NCI-H446 (cell line): ENCODE results near the gene TRPV4.

Experiments used
- DNase-seq, 2 experiments: peaks; one replicate each; lab custom pipeline; 2025; lab: John Stamatoyannopoulos, UW

Gene TRPV4

DNA sequence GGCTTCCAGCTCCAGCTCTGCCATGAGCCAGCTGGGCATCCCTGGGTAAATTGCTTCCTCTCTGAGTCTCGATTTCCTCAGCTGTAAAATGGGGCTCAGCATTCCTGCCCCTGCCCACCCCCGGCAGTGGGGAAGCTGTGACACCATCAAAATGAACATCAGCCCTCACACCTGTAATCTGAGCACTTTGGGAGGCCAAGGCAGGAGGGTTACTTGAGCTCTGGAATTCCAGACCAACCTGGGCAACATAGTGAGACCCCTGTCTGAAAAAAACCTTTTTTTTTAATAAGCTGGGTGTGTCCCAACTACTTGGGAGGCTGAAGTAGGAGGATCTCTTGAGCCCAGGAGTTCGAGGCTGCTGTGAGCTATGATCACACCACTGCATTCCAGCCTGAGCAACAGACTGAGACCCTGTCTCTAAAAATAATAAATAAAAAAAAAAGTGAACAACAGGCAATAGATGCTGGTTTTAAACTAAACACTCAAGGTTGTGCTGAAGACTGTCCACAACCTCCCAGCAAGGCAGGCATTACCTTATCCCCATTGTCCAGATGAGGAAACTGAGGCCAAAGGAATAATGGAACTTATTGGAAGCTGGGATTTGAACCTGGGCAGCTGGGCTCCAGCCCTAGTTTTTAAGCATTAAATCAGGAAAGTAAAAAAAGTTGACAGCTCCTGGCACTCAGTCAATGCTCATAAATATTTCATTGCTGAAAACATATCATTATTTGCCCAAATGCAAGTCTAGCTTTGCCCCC is 4.3 kb downstream of the TRPV4 start:
- DNase-seq: no peak

DNA sequence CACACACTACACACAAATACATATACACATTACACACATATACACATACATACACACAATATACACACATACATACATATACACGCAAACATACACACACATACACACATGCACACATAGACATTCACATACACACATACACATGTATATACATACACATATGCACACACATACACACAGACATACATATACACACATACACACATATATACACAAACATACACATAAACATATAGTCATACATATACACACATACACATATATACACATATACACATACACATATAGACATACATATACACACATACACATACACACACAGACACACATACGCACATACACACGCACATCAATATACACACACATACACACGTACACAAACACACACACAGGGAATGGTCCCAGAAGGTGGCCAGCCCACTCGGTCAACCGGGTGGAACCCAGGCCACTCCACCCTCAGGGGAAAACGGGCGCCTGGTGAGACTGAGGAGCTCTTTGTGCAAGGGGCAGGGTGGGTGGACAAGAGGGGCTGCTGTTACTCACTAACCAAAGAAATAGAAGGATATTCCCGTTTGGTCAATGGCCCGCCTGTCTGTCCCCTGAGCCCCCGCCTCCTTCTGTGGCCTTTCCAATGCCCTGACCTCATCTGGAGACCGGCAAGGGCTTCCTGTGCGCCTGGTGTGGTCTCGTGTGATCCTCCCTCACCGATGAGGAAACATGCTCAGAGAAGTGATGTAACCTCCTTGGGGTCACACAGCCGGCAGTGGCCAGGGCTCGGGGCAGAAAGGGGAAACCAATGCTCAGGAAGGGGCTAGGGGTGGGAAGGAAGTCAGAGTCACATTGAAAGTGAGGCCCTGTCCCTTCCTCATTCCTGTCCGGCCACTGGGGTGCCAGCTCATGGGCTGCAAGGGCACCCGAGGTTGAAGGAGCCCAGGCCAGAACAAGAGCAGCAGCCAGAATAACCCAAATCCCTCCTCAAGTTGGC is 5.3 kb downstream of the TRPV4 start:
- DNase-seq: no peak

DNA sequence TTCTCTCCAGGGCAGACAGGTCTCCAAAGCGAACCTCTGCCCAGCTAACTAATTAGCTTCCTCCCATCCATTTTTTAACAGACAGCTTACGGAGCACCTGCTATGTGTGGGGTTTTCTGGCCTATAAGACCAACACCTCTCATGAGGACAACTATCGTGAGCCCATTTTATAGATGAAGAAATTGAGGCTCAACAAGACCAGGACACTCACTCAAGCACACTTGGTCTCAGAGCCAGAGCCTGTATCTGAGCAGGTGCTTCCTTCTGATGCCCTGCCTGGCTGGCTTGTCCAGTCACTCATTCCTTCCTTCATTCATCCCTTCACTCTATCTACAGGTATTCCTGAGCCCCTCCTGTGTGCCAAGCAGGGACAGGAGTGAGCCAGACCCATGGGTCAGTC is 6.1 kb downstream of the TRPV4 start:
- no peak for DNase-seq

DNA sequence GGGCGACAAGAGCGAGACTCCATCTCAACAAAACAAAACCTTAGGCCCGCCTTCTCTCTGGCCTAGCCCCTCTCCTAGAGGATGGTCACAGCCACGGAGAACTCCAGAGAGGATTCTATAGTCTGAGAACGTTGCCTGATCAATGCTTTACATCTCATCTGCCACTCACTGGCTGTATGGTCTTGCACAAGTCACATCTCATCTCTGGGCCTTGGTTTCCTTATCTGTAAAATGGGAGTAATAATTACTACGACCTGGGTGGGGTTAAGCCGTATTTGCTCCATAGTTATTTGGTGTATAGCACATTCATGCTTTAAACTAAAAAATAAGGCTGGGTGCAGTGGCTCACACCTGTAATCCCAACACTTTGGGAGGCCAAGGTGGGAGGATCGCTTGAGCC is 8.5 kb downstream of the TRPV4 start:
- no peak for DNase-seq

DNA sequence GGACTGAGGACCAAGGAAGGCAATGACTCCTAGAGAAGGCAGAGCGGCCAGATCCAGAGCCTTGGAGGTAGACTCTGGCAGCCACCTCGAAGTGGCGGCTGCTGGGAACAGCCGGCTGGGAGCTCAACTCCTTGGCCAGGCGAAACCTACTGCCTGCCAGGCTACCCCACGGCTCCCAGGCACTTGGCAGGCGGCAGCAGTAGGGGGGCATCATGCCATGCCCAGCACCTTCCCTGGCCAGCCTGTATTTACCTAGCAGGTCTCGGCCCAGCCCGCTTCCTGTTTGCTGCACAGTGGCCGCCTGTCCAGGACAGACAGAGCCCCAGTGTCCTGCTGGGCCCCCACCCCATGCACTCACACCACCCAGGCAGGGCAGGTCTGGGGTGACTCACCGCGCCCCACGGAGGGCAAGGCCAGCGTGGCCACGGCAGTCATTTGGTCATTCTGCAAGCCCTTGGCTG is 10.2 kb downstream of the TRPV4 start:
- peak; percentile 68 to 92 for DNase-seq

DNA sequence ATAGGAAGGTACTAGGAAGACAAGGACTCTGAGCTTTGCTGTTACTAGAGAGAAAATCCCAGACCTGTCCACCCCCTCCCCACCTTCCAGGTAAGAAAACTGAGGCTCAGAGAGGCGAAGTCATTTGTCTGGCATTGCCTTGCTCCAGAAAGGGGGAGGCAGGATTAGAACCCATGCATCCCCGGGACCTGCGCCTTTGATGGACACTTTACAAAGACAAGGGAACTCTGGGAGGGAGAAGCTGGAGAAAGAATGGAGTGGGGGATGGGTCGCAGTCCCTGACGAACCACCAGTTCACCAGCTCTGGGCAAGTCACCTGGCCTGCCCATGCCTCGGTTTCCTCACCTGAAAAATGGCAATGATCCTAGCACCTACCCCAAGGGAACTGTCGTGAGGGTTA is 10.8 kb downstream of the TRPV4 start:
- no peak for DNase-seq

DNA sequence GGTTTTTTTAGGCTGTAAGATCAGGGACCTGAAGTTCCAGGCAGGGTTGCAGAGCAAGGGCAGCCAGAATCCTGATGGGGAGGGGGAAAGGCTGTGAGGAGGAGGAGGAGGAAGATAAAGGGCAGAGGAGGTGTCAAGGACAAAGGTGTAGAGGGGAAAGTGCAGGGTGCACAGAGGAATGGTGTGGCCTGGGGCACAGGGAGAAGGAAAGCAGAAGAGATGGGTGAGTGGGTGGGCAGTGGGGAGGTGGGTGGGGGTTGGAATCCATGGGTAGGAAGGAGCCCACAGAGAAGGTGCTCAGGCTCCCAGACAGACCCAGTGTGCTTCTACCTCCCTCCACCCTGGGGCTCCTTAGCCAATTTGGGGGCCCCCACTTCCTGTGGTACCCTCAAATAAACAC is 11.2 kb downstream of the TRPV4 start:
- no peak for DNase-seq

DNA sequence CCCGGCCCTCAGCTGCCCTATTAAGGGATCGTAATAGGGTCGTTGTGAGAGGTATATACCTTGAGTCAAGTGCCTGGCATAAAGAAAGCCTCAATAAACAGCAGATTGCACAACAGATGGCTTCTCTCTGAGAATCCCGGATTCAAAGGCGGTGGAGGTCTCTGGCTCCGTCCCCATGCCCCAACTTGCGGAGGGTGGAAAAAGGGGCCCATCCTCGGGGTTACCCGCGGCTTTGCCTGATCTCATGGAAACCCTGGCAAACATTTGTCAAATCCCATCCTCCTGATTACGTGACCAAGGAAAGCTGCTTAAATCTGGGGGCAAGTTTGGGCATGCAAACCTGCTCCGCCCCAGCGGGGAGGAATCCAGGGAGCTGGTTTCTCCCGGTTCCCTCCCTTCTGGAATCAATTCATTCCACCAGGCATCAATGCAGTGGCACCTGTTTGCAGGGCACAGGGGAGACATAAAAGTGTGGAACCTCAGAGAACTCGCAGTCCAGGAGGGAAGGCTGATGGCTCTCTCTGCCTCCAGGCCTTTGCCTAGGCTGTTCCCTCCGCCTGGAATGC is 12.3 kb downstream of the TRPV4 start:
- peak; percentile 90 to 93 for DNase-seq

DNA sequence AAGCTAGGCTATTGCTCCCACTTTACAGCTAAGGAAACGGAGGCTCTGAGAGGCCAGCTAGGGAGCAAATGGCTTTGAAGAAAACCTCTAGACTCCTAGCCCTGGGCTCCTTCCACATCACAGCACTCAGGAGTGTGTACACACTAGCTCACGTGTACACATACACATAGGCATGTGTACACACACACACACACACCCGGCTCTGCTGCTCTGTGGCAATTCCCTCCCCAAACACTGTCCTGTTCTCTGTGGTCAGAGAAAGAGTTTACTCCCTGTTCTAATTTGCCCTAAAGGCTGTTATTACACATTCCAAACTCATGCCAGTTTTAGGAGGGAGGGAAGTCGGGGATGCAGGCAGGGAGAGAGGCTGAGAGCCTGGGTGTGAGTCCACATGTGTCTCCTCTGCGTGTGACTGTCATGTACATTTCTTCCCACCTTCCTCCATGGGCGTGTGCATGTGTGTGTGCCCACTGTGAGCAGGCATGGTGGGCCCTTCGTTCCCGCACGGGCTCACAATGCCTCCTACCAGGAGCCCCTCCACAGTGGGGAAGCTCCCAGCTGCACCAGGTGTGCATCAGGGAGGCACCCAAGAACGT is 14.2 kb downstream of the TRPV4 start:
- no peak for DNase-seq

DNA sequence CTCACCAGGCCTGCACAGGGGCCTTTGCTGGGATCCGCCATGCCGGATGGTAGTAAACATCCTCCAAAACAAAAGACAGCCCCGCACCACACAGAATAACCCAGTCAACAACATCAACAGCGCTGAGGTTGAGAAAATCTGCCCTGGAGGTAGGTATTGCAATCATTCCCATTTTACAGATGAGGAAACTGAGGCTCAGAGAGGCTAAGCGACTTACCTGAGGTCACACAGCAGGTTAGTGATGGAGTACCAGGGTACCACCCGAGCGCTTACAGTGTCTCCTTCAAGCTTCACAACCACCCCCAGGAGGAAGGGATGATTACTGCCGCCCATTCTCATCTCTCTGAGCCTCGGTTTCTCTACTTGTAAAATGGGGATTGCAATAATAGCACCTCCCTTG is 14.9 kb downstream of the TRPV4 start:
- no peak for DNase-seq

DNA sequence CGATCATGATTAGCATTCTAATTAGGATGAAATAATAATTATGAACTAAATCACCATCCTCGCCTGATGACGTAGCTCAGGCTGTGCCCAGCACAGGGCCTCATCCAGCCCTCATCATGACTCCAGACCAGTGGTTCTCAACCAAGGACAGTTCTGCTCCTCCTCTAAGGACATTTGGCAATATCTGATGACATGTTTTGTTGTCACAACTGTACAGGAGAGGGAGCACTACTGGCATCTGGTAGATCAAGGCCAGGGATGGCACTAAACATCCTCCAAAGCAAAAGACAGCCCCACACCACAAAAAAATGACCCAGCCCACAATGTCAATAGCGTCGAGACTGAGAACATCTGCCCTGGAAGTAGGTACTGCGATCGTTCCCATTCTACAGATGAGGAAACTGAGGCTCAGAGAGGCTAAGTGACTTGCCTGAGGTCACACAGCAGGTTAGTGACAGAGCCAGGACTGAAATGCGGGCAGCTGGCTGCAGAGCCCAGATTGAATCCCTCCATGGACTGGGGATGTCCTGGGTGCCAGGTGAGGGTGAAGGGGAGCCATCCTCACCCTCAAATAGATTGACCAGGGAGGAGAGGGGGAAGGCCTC is 15.5 kb downstream of the TRPV4 start:
- no peak for DNase-seq

DNA sequence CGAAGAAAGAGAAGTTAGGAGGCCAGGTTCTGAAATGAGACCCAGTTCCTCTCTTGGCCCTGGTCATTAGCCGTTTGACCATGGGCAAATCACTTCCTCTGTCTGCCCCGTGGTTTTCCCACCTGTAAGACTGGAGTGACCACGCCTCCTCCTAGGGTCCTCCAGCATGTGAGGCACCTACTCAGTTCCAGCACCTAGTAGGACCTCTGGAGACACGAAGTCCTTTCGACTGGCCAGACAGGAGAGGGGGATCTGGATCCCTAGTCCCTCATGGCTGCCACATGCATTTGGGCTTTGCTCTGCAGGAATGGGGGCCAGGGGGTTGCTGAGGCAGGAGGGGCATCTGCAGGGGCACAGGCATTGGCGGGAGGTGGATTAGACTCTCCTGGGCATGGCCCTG is 16.3 kb downstream of the TRPV4 start:
- no peak for DNase-seq

DNA sequence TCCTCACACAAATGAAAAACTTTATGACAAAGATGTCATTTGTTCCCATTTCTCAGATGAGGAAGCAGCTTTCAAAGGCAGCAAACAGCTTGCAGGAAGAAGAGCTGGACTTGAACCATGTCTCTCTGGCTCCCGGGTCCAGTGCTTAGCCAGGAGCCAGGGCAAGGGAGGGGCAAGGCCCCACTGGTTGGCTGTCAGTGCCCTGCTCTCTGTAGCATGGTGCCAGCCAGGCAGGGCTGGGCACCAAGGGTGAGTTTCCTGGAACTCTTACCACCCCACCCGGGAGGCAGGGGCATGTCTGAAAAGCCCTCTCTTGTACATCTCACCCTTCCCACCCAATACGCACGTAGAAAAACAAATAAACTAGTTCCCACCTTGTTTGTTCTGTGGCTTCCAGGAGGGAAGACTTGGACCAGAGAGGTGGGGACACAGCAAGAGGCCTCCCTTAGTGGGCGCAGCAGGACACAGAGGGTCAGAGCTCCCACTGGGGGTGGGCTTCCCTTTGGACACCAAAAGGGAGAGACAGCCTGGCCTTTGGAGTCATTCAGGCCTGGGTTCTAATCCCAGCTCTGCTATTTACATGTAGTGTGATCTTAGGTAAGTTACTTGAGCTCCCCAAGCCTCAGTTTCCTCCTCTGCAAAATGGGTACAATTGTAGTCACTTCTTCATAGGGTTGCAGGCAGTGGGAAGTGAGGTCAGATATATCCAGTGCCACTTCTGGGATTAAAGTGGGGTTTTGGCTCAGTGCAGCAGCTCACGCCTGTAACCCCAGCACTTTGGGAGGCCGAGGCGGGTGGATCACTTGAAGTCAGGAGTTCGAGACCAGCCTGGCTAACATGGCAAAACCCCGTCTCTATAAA is 17.2 kb downstream of the TRPV4 start:
- no peak for DNase-seq

DNA sequence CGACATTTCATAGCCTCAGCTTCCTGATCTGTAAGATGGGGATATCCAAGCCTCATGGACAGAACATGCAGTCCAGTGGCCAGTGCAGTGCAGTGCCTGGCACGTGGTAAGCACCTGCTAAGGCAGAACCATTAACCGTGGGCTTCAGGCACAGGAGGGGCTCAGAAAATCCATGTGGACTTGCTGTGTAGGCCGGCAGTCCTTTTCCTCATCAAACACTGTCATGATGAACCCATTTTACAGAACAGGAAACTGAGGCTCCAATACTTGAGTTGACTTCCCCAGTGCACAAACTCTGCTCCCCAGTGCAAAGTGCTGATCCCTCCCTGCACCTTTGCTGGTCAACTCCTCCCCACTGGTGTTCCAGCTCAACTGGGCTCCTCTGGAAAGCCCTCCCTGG is 18.0 kb downstream of the TRPV4 start:
- no peak for DNase-seq

DNA sequence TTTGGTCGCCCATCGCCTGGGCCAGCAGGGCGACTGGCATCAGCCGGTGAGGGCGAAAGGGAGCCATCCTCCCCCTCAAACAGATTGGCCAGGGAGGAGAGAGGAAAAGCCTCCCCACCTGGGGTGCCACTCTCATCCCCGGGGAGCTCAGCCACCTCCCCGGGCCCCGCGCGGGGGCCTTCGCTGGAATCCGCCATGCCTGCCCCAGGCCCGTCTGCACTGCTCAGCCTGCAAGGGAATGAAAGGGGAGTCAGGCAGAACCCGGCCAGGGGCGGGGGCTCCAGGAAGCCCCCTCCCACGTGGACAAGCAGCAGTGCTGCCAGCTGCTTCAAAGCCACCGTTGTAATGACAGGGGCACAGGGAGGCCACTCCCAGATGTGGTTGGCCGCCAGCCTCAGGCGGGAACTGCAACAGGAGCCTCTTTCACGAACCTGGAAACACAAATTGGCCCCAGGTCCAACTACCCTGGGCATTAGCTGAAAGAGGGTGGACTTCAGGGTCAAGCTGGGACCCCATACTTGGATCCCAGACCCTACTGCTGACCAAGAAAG is 18.5 kb downstream of the TRPV4 start:
- DNase-seq: no peak

DNA sequence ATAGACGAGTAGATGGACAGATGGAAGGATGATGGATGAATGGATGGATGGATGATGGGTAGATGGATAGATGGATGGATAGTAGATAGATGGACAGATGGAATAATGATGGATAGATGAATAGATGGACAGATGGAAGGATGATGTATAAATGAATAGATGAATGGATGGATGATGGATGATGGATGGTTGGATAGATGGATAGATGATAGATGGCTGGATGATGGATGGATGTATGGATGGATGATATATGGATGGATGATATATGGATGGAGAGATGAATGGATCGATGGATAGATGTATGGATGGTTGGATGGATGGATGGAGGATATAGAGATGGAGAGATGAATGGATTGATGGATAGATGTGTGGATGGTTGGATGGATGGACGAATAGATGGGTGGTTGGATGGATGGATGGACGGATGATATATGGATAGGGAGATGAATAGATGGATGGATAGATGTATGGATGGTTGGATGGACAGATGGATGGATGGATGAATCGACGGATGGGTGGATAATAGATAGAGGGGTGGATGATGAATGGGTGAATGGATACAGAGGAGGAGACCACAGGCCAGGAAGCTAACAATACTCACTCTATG is 19.3 kb downstream of the TRPV4 start:
- no peak for DNase-seq

DNA sequence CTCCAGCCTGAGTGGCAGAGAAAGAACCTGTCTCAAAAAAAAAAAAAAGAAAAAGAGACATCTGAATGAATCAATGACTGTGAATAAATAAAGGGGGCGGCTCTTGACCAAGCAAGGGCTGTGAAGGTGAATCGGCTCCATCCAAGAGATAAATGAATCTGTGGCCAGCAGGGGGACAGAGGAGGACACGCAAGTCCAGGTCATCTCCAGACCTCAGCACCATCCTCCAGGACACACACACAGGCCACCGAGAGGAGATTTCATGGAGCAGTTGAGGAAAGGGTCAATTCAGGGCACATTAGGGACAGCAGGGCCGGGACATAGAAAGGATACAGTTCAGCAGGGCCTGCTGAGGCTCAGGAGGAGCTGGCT is 21.6 kb downstream of the TRPV4 start:
- DNase-seq: no peak

DNA sequence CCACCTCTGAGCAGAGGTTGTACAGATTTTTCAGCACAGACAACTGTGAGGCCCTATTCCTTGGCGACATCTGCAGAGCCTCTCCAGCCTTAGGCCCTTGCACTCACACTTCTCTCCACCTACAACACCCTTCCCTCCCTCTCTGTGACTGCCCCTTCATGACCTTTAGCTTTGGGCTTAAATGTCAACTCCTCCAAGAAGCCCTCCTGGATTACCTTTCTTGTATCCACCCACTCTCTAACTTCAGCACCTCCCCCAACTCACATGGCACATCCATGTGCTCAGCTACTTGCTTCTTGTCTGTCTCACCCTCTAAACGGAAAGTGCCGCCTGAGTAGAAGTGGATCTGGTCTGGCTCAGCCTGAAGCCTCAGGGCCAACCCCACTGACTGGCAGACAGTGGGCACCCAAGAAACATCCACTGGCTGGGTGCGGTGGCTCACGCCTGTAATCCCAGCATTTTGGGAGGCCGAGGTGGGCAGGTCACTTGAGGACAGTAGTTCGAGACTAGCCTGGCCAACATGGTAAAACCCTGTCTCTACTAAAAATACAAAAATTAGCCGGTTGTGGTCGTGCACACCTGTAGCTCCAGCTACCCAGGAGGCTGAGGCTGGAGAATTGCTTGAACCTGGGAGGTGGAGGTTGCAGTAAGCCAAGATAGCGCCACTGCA is 22.1 kb downstream of the TRPV4 start:
- DNase-seq: no peak

DNA sequence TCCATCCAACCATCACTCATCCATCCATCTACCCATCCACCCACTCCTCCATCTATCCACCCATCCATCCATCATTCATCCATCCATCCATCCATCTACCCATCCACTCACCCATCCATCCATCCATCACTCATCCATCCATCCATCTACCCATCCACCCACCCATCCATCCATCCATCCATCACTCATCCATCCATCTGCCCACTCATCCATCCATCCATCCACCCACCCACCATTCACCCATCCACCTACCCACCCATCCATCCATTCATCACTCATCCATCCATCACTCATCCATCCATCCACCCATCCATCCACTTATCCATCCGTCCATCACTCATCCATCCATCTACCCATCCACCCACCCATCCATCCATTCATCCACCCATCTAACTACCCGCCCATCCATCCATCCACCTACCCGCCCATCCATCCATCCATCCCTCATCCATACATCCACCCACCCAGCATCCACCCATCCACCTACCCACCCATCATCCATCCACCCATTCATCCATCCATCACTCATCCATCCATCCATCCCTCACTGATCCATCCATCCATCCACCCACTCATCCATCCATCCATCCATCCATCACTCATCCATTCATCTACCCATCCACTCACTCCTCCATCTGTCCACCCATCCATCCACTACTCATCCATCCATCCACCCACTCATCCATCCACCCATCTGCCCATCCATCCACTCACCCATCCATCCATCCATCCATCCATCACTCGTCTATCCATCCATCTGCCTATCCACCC is 24.1 kb downstream of the TRPV4 start:
- no peak for DNase-seq
